Nephron (organoid): ENCODE measurements around the gene CERK.

Experiments used
- H3K27ac Mint-ChIP-seq, 3 experiments: 2 replicates each; pipeline ENCODE4 v1.8.0; 2020; ENCODE audit warnings: mixed read lengths in 3 of 3, mild to moderate bottlenecking in 2 of 3, moderate library complexity in 1 of 3
- H3K27me3 Mint-ChIP-seq: 2 replicates; pipeline ENCODE4 v1.8.0; 2021; ENCODE audit warnings: low read depth, mild to moderate bottlenecking, moderate library complexity, mixed read lengths
- H3K36me3 Mint-ChIP-seq: 2 replicates; pipeline ENCODE4 v1.8.0; 2020; ENCODE audit warnings: low read depth, mixed read lengths
- H3K4me1 Mint-ChIP-seq: 2 replicates; pipeline ENCODE4 v1.8.0; 2020; ENCODE audit warnings: mixed read lengths
- H3K4me3 Mint-ChIP-seq, 3 experiments: 2 replicates each; pipeline ENCODE4 v1.8.0; 2020; ENCODE audit warnings: mild to moderate bottlenecking in 3 of 3, mixed read lengths in 3 of 3, moderate library complexity in 2 of 3
- H3K9me3 Mint-ChIP-seq: 2 replicates; pipeline ENCODE4 v1.8.0; 2020; ENCODE audit warnings: mixed read lengths
- TF ChIP-seq, protein P1 (sequence below), 3 experiments: fragments of 200-600 bp; sonication (generic); IDR thresholded peaks; one replicate each; pipeline ENCODE4 v1.5.0; 2021; ENCODE audit warnings: antibody characterized with exemption in 3 of 3; ENCODE audit not compliant: unreplicated experiment in 3 of 3

CERK gene

DNA sequence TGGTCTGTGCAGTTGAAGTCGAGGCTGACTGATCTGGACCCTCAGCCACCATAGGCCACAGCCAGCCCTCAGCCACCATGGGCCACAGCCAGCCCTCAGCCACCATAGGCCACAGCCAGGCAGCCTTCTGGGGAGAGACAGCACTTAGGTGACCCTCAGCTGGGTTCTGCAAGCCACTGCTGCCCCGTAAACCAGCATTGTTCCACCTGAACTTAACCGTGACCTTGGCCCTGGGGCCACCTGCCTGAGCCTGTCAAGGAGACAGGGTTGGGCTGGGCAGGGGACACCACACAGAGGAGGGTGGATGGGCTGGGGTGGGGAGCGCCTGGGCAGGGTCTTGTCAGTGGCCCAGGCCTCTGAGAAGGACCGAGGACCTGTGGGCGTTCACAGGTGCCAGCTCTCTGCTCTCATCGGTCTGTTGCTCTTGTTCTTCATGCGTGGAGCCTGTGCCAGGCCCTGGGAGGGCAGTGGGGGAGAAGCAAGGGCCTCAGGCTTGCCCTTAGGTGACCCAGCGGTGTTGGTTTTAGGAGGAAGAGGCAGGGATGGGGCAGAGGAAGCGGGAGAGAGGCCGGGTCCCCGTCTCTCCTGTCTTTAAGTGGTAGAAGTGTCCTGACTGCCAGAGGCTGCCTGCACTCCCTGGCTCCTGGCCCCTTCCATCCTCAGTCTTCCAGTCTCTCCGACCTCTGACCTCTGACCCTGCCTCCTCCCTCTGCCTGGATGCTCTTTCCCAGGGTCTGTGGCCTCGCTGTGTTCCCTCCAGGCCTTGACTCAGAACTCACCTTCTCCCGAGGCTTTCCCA, 81.0 kb downstream of the CERK start:
- H3K36me3 Mint-ChIP-seq, result no peaks in the 10 kb centered on the region

DNA sequence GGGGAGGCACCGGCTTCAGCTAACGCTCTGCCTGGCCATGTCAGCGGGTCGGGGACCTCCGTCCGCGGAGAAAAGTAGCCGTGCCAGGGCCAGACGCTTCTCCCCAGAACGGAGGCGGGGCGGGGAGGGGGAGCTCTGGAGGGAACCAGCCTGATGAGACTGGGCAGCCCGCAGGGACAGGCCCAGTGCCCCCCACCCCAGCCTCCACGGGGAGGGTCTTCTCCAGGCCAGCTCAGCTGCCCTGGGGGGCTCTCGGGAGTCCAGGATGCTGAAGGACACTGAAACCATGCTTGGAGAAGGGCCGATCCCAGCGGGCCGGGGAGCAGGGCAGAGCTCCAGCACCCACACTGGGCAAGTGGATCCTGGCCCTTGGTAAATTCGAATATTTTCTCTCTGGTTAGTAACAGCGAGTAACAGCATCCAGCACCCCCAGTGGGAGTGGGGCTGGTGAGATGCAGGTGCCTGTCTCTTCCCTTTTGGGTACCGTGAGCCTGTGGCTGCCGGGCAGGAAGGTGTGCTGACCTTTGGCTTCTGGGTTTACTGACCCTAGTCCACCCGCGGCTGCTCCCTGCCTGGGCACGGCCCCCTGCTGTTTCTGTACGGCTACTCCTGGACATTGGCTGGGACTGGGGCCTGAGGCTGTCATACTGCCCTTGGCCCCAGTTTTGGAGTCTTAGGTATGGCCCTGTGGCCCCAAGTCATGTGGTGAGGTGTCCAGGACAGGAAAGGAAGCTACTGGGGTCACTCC, 82.0 kb downstream of the CERK start:
- Mint-ChIP-seq H3K9me3 (no peaks in the 10 kb centered on the region), H3K27me3 (peaks cover 5% of the 10 kb centered on the region), H3K27ac (no peak overlapping the region), H3K36me3 (no peaks in the 10 kb centered on the region), H3K4me3 (no peak overlapping the region), H3K4me1 (peaks cover 22% of the 10 kb centered on the region)
- TF ChIP-seq, protein P1, sequence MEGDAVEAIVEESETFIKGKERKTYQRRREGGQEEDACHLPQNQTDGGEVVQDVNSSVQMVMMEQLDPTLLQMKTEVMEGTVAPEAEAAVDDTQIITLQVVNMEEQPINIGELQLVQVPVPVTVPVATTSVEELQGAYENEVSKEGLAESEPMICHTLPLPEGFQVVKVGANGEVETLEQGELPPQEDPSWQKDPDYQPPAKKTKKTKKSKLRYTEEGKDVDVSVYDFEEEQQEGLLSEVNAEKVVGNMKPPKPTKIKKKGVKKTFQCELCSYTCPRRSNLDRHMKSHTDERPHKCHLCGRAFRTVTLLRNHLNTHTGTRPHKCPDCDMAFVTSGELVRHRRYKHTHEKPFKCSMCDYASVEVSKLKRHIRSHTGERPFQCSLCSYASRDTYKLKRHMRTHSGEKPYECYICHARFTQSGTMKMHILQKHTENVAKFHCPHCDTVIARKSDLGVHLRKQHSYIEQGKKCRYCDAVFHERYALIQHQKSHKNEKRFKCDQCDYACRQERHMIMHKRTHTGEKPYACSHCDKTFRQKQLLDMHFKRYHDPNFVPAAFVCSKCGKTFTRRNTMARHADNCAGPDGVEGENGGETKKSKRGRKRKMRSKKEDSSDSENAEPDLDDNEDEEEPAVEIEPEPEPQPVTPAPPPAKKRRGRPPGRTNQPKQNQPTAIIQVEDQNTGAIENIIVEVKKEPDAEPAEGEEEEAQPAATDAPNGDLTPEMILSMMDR (IDR thresholded peaks at IDR 0.05; ENCODE audit: unreplicated experiment in 3 of 3), result no peak

More for the DNA sequence above, 81.0 kb downstream of the CERK start:
- H3K27ac Mint-ChIP-seq, result no peak overlapping the region
- peaks cover 5% of the 10 kb centered on the region for H3K27me3 Mint-ChIP-seq
- TF ChIP-seq, protein P1 (IDR thresholded peaks at IDR 0.05; ENCODE audit: unreplicated experiment in 3 of 3), result no peak
- no peak overlapping the region for H3K4me3 Mint-ChIP-seq
- H3K4me1 Mint-ChIP-seq, result peaks cover 19% of the 10 kb centered on the region
- H3K9me3 Mint-ChIP-seq, result no peaks in the 10 kb centered on the region

DNA sequence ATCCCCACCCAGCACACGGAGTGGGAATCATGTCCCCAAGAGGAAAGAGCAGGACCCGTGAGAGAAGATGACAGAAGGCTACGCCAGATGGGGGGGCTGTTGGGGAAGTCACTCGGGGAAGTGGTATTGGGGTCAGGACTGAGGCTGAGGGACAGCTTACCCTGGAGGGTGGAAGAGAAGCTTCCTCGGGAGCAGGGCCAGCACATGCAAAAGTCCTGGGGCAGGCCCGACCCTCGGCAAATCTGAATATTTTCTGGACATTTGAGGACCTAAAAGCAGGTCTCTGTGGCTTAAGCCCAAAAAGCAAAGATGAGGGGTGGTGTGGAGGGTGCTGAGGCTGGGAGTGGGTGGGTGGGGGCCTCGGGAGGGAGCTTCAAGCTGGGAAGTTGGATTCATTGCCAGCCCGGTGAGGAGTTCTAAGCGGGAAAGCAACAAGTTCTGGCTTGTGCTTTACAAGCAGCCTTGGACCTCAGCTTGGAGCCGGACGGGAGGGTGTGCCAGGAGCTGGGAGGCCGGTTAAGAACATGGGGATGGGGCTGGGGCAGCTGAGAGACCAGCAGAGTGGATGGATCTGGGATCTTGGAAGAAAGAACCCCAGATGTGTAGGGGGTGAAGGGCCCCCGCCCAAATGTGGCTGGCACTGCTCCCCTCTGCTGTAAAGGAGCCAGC, 83.0 kb downstream of the CERK start:
- no peak overlapping the region for H3K4me3 Mint-ChIP-seq
- TF ChIP-seq, protein P1 (IDR thresholded peaks at IDR 0.05; ENCODE audit: unreplicated experiment in 3 of 3), result no peak

DNA sequence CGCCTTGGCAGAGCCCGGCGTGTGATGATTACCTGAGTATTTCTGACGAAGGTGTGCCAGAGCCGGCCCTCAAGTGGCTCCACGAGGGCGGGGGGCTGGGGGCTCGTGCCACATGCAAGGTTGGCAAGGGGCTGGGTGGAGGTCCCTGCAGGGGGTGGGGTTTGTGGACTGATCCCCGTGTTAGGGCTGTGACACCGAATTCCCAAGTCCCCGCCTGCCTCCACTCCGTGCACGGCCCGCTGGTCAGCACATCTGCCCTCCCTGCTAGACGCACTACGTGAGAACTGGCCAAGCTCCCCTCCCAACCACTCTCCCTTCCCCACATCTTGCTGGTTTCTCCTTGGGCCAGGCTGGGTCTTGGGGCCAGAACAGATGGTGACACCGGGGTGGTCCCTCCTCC, 83.6 kb downstream of the CERK start:
- Mint-ChIP-seq H3K4me3 (no peak overlapping the region), H3K4me1 (peaks cover 28% of the 10 kb centered on the region), H3K27ac (no peak overlapping the region), H3K36me3 (no peaks in the 10 kb centered on the region), H3K27me3 (no peaks in the 10 kb centered on the region), H3K9me3 (no peaks in the 10 kb centered on the region)
- TF ChIP-seq, protein P1 (IDR thresholded peaks at IDR 0.05; ENCODE audit: unreplicated experiment in 3 of 3), result no peak

More for the DNA sequence above, 83.0 kb downstream of the CERK start:
- H3K36me3 Mint-ChIP-seq, result no peaks in the 10 kb centered on the region
- H3K27ac Mint-ChIP-seq, result no peak overlapping the region
- peaks cover 24% of the 10 kb centered on the region for H3K4me1 Mint-ChIP-seq
- no peaks in the 10 kb centered on the region for H3K9me3 Mint-ChIP-seq
- peaks cover 2% of the 10 kb centered on the region for H3K27me3 Mint-ChIP-seq

DNA sequence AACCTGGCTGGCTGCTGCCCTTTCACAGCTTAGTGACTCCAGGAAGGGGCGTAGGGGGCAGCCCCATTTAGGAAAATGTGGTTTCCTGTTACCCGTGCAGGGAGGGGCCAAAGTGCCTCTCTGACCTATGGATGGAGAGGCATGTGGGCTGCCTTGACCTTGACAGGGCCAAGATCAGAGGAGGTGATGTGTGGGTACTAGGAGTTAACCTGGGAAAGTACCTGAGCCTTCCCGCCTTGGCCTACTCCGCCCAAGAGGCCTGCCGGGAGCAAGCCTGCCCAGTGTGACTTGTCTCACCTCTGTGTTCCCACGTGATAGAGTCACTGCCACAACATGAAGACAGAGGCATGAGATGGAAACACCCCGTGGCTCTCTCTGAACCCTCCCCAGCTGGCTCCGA, 84.5 kb downstream of the CERK start:
- H3K27ac Mint-ChIP-seq, result no peak overlapping the region
- no peaks in the 10 kb centered on the region for H3K36me3 Mint-ChIP-seq
- no peaks in the 10 kb centered on the region for H3K9me3 Mint-ChIP-seq
- H3K4me1 Mint-ChIP-seq, result peaks cover 33% of the 10 kb centered on the region
- H3K4me3 Mint-ChIP-seq, result no peak overlapping the region
- no peaks in the 10 kb centered on the region for H3K27me3 Mint-ChIP-seq
- TF ChIP-seq, protein P1 (IDR thresholded peaks at IDR 0.05; ENCODE audit: unreplicated experiment in 3 of 3), result no peak
